GM21381 (cell line): Measurements from ENCODE around the gene STAT5B.
A peak's percentile ranks its signal among the peaks of the same experiment; 100 is the strongest.

ENCODE experiments used
- ATAC-seq: cut with Tn5 transposase; IDR thresholded peaks from one replicate; pipeline ENCODE4 v1.9.1; 2021; ENCODE audit warnings: mild to moderate bottlenecking, moderate library complexity; ENCODE audit not compliant: unreplicated experiment

The STAT5B gene

DNA sequence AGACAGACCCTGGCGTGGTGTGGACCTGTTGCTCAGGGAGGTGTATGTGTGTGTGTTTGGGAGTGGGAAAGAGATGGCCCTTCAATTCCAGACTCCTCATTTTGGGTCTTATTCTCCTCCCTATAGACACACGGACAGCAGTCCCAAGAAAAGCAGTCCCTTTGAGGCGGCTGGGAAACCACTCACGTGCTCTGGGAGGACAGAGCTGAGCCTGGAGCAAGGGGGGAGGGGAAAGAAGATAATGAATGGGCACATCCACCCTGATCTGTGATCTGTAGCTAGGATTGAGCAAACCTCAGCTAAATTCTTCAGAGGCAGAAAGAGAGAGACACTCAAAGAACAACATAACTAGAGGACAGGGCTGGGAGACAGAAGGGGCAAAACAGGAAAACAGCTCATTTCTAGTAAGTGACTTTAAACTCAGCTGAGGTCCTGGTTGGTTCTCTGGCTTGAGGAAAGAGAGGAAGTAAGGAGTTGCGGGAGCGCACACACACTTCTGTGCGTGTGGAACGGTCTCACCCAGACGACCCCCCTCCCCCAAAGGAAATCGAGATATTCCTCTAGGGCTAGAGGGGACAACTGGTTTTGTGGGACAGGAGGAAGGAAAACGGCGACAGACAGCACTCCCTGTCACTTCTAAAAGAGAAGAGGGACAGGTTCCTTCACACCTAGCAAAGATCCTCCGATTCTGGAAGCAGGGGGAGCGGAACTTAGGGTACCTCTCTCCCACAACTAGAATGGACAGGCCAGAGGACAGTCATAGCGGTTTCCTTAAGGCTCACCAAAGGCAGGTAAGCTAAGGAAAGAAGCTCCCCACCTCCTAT lies 122.1 kb downstream of the STAT5B start:
- peak; percentile 5 for ATAC-seq
